ENCODE results near the gene LIMCH1.
"Not testable (repeated sequence)": the region's sequence is repeated elsewhere in the genome, so short reads cannot be mapped to it uniquely, and the experiment has no call there.

LIMCH1 gene

GRCh38 chr4:41646862-41647261 lies 108.9 kb downstream of the LIMCH1 start:
- DNase-seq: no peak

GRCh38 chr4:41647383-41647782 lies 109.4 kb downstream of the LIMCH1 start:
- no peak for DNase-seq

- DNase-seq: not testable (repeated sequence)
Observed at GRCh38 chr4:41651150-41651549, 113.2 kb downstream of the LIMCH1 start.

GRCh38 chr4:41652971-41653370 lies 115.0 kb downstream of the LIMCH1 start:
- DNase-seq: no peak

- DNase-seq: no peak
Observed at GRCh38 chr4:41653523-41653922, 115.6 kb downstream of the LIMCH1 start.

GRCh38 chr4:41655177-41655576 lies 117.2 kb downstream of the LIMCH1 start:
- no peak for DNase-seq

- DNase-seq: no peak
Observed at GRCh38 chr4:41656106-41656505, 118.1 kb downstream of the LIMCH1 start.

GRCh38 chr4:41656572-41657520 lies 118.9 kb downstream of the LIMCH1 start:
- DNase-seq: no peak

GRCh38 chr4:41657561-41657960 lies 119.6 kb downstream of the LIMCH1 start:
- DNase-seq: no peak

- DNase-seq: no peak
Observed at GRCh38 chr4:41658163-41658562, 120.2 kb downstream of the LIMCH1 start.

- no peak for DNase-seq
Observed at GRCh38 chr4:41660352-41660751, 122.4 kb downstream of the LIMCH1 start.

- DNase-seq: peak in 1 of 2 donors; percentile 1
Observed at GRCh38 chr4:41661442-41662076, 123.6 kb downstream of the LIMCH1 start.

GRCh38 chr4:41665636-41666207 lies 127.8 kb downstream of the LIMCH1 start:
- DNase-seq: no peak

- DNase-seq: no peak
Observed at GRCh38 chr4:41668024-41668423, 130.1 kb downstream of the LIMCH1 start.

- no peak for DNase-seq
Observed at GRCh38 chr4:41670530-41670929, 132.6 kb downstream of the LIMCH1 start.

- no peak for DNase-seq
Observed at GRCh38 chr4:41670982-41671381, 133.0 kb downstream of the LIMCH1 start.

GRCh38 chr4:41678086-41678816 lies 140.3 kb downstream of the LIMCH1 start:
- DNase-seq: no peak

- DNase-seq: no peak
Observed at GRCh38 chr4:41678951-41679350, 141.0 kb downstream of the LIMCH1 start.

- DNase-seq: no peak
Observed at GRCh38 chr4:41679991-41680390, 142.0 kb downstream of the LIMCH1 start.

GRCh38 chr4:41681054-41681453 lies 143.1 kb downstream of the LIMCH1 start:
- no peak for DNase-seq

GRCh38 chr4:41683326-41683725 lies 145.4 kb downstream of the LIMCH1 start:
- no peak for DNase-seq

GRCh38 chr4:41686893-41687292 lies 148.9 kb downstream of the LIMCH1 start:
- DNase-seq: no peak

GRCh38 chr4:41687971-41688370 lies 150.0 kb downstream of the LIMCH1 start:
- no peak for DNase-seq

Data from activated CD4-positive, alpha-beta T cell treated with anti-CD3 and anti-CD28 coated beads for 4 hours (primary cell).